Prostate gland (tissue), 2 donors: Measurements from ENCODE around the gene STK17A.

ENCODE experiments used
- POLR2A ChIP-seq: fragments of 450-650 bp; IDR thresholded peaks from one replicate; pipeline ENCODE4 v1.6.1; 2016; ENCODE audit warnings: antibody characterized with exemption, mild to moderate bottlenecking
- POLR2AphosphoS5 ChIP-seq: sonication (generic); formaldehyde crosslinking; IDR thresholded peaks from one replicate; pipeline ENCODE4 v1.6.1; 2017; ENCODE audit warnings: antibody characterized with exemption
- TF ChIP-seq, protein P1 (sequence below), 4 experiments: fragments of 200-600 bp in 2 of 4; fragments of 450-650 bp in 2 of 4; sonication (generic) in 2 of 4; IDR thresholded peaks; 1 replicate in 3 of 4; 2 replicates in 1 of 4; pipeline ENCODE4 v1.5.1; 2016 to 2019; ENCODE audit warnings: antibody characterized with exemption in 4 of 4, mild to moderate bottlenecking in 2 of 4, moderate library complexity in 2 of 4

DNA sequence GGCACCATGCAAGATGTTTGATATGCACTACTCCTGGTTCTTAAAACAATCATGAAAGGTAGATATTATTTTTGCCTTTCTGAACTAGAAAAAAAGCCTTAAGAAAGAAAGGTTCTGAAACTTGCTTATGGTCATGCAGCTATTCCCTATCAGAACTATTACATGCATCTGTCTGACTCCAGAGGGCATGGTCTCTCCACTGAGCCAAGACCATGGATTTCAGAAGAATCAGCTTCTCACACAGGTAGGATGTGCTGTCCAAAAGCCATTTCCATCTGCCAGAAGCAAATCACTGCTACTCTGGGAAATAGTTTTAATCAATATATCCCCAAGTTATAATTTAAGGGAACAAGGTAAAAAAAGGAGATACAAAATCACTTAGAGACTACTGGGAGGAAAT lies 69.5 kb downstream of the STK17A start:
- TF ChIP-seq, protein P1, sequence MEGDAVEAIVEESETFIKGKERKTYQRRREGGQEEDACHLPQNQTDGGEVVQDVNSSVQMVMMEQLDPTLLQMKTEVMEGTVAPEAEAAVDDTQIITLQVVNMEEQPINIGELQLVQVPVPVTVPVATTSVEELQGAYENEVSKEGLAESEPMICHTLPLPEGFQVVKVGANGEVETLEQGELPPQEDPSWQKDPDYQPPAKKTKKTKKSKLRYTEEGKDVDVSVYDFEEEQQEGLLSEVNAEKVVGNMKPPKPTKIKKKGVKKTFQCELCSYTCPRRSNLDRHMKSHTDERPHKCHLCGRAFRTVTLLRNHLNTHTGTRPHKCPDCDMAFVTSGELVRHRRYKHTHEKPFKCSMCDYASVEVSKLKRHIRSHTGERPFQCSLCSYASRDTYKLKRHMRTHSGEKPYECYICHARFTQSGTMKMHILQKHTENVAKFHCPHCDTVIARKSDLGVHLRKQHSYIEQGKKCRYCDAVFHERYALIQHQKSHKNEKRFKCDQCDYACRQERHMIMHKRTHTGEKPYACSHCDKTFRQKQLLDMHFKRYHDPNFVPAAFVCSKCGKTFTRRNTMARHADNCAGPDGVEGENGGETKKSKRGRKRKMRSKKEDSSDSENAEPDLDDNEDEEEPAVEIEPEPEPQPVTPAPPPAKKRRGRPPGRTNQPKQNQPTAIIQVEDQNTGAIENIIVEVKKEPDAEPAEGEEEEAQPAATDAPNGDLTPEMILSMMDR (IDR thresholded peaks at IDR 0.05): no peak
- TF ChIP-seq POLR2A: no peak
- no peak for TF ChIP-seq POLR2AphosphoS5
